ENCODE data around the gene THPO. TPM values are rescaled to one million over a fixed set of nuclear protein-coding genes. Genes with fewer than 3 reads are reported as not detected.
A peak's percentile ranks its signal among the peaks of the same experiment; 100 is the strongest.

THPO gene
- total and polyA plus RNA-seq, 9 of the 15 experiments (the other 6 are each of a cell fraction or from before 2014, with no cell fraction given): 0.11 to 1.1 (median 0.35) TPM; not detected in 1

- no peak for TF ChIP-seq ATF2 (CRISPR knock-in tag; IDR thresholded peaks at IDR 0.05)
- TF ChIP-seq TARDBP (IDR thresholded peaks at IDR 0.05): peak; percentile 53; the same call in 1 of the 2 replicates
- no peak for TF ChIP-seq ZFP91 (CRISPR knock-in tag; IDR thresholded peaks at IDR 0.05)
- no peak for TF ChIP-seq THRB (CRISPR knock-in tag; conservative IDR thresholded peaks at IDR 0.05)
- TF ChIP-seq ZNF507 (tag; conservative IDR thresholded peaks at IDR 0.05): no peak
- no peak; the same call in 1 of the 2 replicates for TF ChIP-seq ETV5 (CRISPR knock-in tag; IDR thresholded peaks at IDR 0.05; ENCODE audit: low read depth)
- no peak for TF ChIP-seq TCF7L2 (IDR thresholded peaks at IDR 0.05; ENCODE audit: low read depth, low read length)
- TF ChIP-seq CXXC5 (CRISPR knock-in tag; IDR thresholded peaks at IDR 0.05): peak; percentile 70
- TF ChIP-seq SOX6 (IDR thresholded peaks at IDR 0.05): peak; percentile 27; the same call in 1 of the 2 replicates
- no peak for TF ChIP-seq MCM5 (IDR thresholded peaks at IDR 0.05; ENCODE audit: low read depth)
- peak; percentile 64; the same call in 1 of the 2 replicates for TF ChIP-seq ZNF766 (CRISPR knock-in tag; conservative IDR thresholded peaks at IDR 0.05)
- TF ChIP-seq ZNF277 (CRISPR knock-in tag; IDR thresholded peaks at IDR 0.05; ENCODE audit: borderline replicate concordance): no peak
- no peak for TF ChIP-seq IRF1 (CRISPR knock-in tag; IDR thresholded peaks at IDR 0.05; ENCODE audit: borderline replicate concordance)
- no peak for TF ChIP-seq HMG20B (CRISPR knock-in tag; IDR thresholded peaks at IDR 0.05)
- no peak for TF ChIP-seq TAF9B (IDR thresholded peaks at IDR 0.05; ENCODE audit: partially characterized antibody)
- no peak for TF ChIP-seq ZNF830 (CRISPR knock-in tag; IDR thresholded peaks at IDR 0.05)
- peak; percentile 96 for TF ChIP-seq TFAP4 (CRISPR knock-in tag; IDR thresholded peaks at IDR 0.05; ENCODE audit: borderline replicate concordance)
- no peak; the same call in 1 of the 2 replicates for TF ChIP-seq GATAD2A (IDR thresholded peaks at IDR 0.05)
- TF ChIP-seq NR2C2 (CRISPR knock-in tag; IDR thresholded peaks at IDR 0.05): peak; percentile 37; the same call in 1 of the 2 replicates
- peak; percentile 95 for TF ChIP-seq NR2C2 (tag; IDR thresholded peaks at IDR 0.05)
- TF ChIP-seq PTTG1 (tag; IDR thresholded peaks at IDR 0.05; ENCODE audit: low read depth): no peak
Observed at GRCh38 chr3:184362668-184363546, 15.1 kb downstream of the THPO start (continued).

All from K562 (cell line).